DOHH2 (cell line): ENCODE results near the gene INHBC.

Source experiments
- EZH2phosphoT487 ChIP-seq: fragments of 200-600 bp; sonication (generic); IDR thresholded peaks from 2 replicates; pipeline ENCODE4 v1.6.1; 2017; ENCODE audit warnings: borderline replicate concordance, mild to moderate bottlenecking, antibody characterized with exemption, low read length, moderate library complexity, mixed read lengths
- TF ChIP-seq, protein P1 (sequence below): fragments of 200-600 bp; sonication (generic); IDR thresholded peaks from one replicate; pipeline ENCODE4 v1.5.1; 2014; ENCODE audit warnings: antibody characterized with exemption, mild to moderate bottlenecking, low read depth, low read length; ENCODE audit not compliant: poor library complexity, severe bottlenecking

DNA sequence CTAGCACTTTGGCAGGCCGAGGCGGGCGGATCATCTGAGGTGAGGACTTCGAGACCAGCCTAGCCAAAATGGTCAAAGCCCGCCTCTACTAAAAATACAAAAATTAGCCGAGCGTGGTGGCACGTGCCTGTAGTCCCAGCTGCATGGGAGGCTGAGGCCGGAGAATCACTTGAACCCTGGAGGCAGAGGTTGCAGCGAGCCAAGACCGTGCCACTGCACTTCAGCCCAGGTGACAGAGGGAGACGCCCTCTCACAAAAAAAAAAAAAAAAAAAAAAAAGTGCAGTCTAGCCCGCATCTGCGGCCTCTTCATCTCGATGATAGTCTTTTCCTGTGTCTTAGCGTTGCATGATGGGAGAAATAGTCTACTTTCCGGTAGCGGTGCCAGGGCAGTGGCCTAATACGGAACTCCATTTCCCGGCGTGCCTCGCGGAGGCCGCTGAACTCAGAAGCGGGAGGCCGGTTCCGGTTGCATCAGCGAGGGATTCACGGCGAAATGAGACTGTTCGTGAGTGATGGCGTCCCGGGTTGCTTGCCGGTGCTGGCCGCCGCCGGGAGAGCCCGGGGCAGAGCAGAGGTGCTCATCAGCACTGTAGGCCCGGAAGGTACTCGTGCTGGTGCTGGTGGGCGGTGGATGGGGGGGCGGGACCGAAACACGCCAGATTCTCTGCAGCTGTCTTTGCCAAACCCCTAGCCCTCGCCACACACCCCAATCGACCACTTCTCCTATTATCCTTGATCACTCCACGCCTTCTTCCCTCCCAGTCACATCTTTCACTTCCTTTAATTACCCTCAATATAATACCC is 53.2 kb downstream of the INHBC start, which contains the start of gene MARS1:
- TF ChIP-seq, protein P1, sequence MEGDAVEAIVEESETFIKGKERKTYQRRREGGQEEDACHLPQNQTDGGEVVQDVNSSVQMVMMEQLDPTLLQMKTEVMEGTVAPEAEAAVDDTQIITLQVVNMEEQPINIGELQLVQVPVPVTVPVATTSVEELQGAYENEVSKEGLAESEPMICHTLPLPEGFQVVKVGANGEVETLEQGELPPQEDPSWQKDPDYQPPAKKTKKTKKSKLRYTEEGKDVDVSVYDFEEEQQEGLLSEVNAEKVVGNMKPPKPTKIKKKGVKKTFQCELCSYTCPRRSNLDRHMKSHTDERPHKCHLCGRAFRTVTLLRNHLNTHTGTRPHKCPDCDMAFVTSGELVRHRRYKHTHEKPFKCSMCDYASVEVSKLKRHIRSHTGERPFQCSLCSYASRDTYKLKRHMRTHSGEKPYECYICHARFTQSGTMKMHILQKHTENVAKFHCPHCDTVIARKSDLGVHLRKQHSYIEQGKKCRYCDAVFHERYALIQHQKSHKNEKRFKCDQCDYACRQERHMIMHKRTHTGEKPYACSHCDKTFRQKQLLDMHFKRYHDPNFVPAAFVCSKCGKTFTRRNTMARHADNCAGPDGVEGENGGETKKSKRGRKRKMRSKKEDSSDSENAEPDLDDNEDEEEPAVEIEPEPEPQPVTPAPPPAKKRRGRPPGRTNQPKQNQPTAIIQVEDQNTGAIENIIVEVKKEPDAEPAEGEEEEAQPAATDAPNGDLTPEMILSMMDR = peak; percentile 43
- TF ChIP-seq EZH2phosphoT487 = no peak
